SIG-M5 (cell line): ENCODE measurements around the gene GPC5.
"Not testable (repeated sequence)": the region's sequence is repeated elsewhere in the genome, so short reads cannot be mapped to it uniquely, and the experiment has no call there.

Source experiments
- DNase-seq: peaks from one replicate; lab custom pipeline; 2025; lab: John Stamatoyannopoulos, UW

Gene GPC5

GRCh38 chr13:91655731-91656130 is 257.3 kb downstream of the GPC5 start:
- DNase-seq, result no peak

- no peak for DNase-seq
Measured at GRCh38 chr13:91657283-91657682, 258.9 kb downstream of the GPC5 start.

- no peak for DNase-seq
Measured at GRCh38 chr13:91659256-91660075, 261.0 kb downstream of the GPC5 start.

GRCh38 chr13:91660076-91660415 is 261.6 kb downstream of the GPC5 start:
- no peak for DNase-seq

- DNase-seq, result no peak
Measured at GRCh38 chr13:91661692-91662490, 263.5 kb downstream of the GPC5 start.

GRCh38 chr13:91664039-91664438 is 265.6 kb downstream of the GPC5 start:
- no peak for DNase-seq

GRCh38 chr13:91667486-91667885 is 269.1 kb downstream of the GPC5 start:
- DNase-seq, result no peak

- DNase-seq, result no peak
Measured at GRCh38 chr13:91668866-91669495, 270.6 kb downstream of the GPC5 start.

GRCh38 chr13:91674347-91674746 is 275.9 kb downstream of the GPC5 start:
- not testable (repeated sequence) for DNase-seq

- DNase-seq, result no peak
Measured at GRCh38 chr13:91684746-91685145, 286.3 kb downstream of the GPC5 start.

- no peak for DNase-seq
Measured at GRCh38 chr13:91690944-91691343, 292.5 kb downstream of the GPC5 start.

- no peak for DNase-seq
Measured at GRCh38 chr13:91693466-91693865, 295.0 kb downstream of the GPC5 start.

- DNase-seq, result no peak
Measured at GRCh38 chr13:91698308-91698707, 299.9 kb downstream of the GPC5 start.

GRCh38 chr13:91698767-91699166 is 300.3 kb downstream of the GPC5 start:
- DNase-seq, result no peak

GRCh38 chr13:91699863-91700262 is 301.4 kb downstream of the GPC5 start:
- DNase-seq, result no peak

- DNase-seq, result no peak
Measured at GRCh38 chr13:91701975-91702374, 303.6 kb downstream of the GPC5 start.

- no peak for DNase-seq
Measured at GRCh38 chr13:91702411-91702810, 304.0 kb downstream of the GPC5 start.

GRCh38 chr13:91704398-91704797 is 306.0 kb downstream of the GPC5 start:
- DNase-seq, result no peak

- DNase-seq, result no peak
Measured at GRCh38 chr13:91708558-91708957, 310.1 kb downstream of the GPC5 start.

GRCh38 chr13:91709180-91709579 is 310.8 kb downstream of the GPC5 start:
- no peak for DNase-seq

GRCh38 chr13:91710733-91711132 is 312.3 kb downstream of the GPC5 start:
- no peak for DNase-seq

- no peak for DNase-seq
Measured at GRCh38 chr13:91714855-91715254, 316.4 kb downstream of the GPC5 start.
